Uterus (tissue), 4 donors: ENCODE data around the gene ZSCAN5B. TPM values are rescaled to one million over a fixed set of nuclear protein-coding genes. Genes with fewer than 3 reads are reported as not detected.
A peak's percentile ranks its signal among the peaks of the same experiment; 100 is the strongest.
"Not testable (repeated sequence)": the region's sequence is repeated elsewhere in the genome, so short reads cannot be mapped to it uniquely, and the experiment has no call there.

ENCODE experiments used
- DNase-seq, 2 donors: peaks; one replicate each; pipeline ENCODE4 v3.0.0-alpha.2; 2019 to 2020
- H3K27ac ChIP-seq, 2 donors: fragments of 200-600 bp; sonication (generic); 1 replicate in 1 of 2; 2 replicates in 1 of 2; pipeline ENCODE4 v1.5.1; 2016 to 2018
- H3K27me3 ChIP-seq, 2 donors: fragments of 200-600 bp; sonication (generic); one replicate each; pipeline ENCODE4 v1.5.1; 2018 to 2019; ENCODE audit warnings: control low read depth in 1 of 2
- H3K36me3 ChIP-seq, 2 donors: fragments of 200-600 bp; sonication (generic); one replicate each; pipeline ENCODE4 v1.5.1; 2019; ENCODE audit warnings: control low read depth in 1 of 2
- H3K4me1 ChIP-seq, 2 donors: fragments of 200-600 bp; sonication (generic); one replicate each; pipeline ENCODE4 v1.5.1; 2018 to 2019; ENCODE audit warnings: control low read depth in 1 of 2
- H3K4me3 ChIP-seq, 2 donors: fragments of 200-600 bp; sonication (generic); 1 replicate in 1 of 2; 2 replicates in 1 of 2; pipeline ENCODE4 v1.5.1; 2018 to 2019; ENCODE audit warnings: mild to moderate bottlenecking in 1 of 2
- H3K9me3 ChIP-seq, 2 donors: fragments of 200-600 bp; sonication (generic); one replicate each; pipeline ENCODE4 v1.5.1; 2019; ENCODE audit warnings: control low read depth in 1 of 2
- POLR2A ChIP-seq, 2 donors: fragments of 450-650 bp; IDR thresholded peaks; one replicate each; pipeline ENCODE4 v1.6.1; 2016; ENCODE audit warnings: antibody characterized with exemption in 2 of 2, mild to moderate bottlenecking in 1 of 2, moderate library complexity in 1 of 2
- intact Hi-C: fragments of 100-400 bp; cut with DNase I; formaldehyde crosslinking; loops from one replicate; pipeline ENCODE4 v1.15.1; 2023; ENCODE audit warnings: low total_unique reads
- total RNA-seq, 4 donors: library from RNA; depleted of rRNA in 3 of 4; stranded (reverse); fragments of >200 nt in 3 of 4; gene quantifications; one replicate each; pipeline versions ENCODE4 v1.1.0 to v1.2.4, GENCODE V29; 2014 to 2023
- TF ChIP-seq, protein P1 (sequence below), 4 experiments: fragments of 200-600 bp in 2 of 4; fragments of 450-650 bp in 2 of 4; sonication (generic) in 2 of 4; IDR thresholded peaks; one replicate each; pipeline ENCODE4 v1.5.1; 2016 to 2019; ENCODE audit warnings: antibody characterized with exemption in 4 of 4, mild to moderate bottlenecking in 2 of 4, moderate library complexity in 1 of 4
- donor health status: DM: yes; HTN: yes; CAD: no.

Gene ZSCAN5B
- total RNA-seq, 4 donors from 2014 or later = not detected

DNA sequence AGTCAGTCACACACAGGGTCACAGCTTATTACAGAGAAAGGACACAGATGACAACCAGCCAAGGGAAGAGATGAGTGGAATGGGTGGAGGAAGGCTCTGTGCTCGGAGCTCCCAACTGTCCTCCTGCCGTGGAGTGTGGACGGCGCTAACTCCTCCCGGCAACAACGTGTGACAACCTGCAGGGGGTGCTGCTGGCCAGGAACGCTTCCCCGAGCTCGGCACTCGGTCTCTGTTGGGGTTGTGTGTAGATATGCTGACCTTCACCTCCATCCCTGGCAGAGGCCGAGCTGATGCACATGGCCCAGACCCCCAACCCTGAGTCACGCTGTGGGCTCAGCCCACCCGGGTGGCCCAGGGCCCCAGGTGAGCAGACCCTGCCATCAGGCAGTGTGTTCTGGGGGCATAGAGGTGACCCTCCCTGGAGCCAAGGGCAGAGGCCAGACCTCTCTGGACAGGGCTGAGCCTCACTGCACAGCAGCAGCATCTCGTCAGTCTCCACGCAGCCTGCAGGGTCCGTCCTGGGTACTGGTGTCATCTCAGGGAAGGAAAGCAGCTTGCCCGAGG, 42.4 kb downstream of the ZSCAN5B start:
- no peak overlapping the region for H3K27ac ChIP-seq
- H3K27me3 ChIP-seq = no peaks in the 10 kb centered on the region
- no peaks in the 10 kb centered on the region for H3K9me3 ChIP-seq
- intact Hi-C loops = no loop called here
- no peak overlapping the region for H3K4me3 ChIP-seq
- H3K4me1 ChIP-seq = no peaks in the 10 kb centered on the region
- no peaks in the 10 kb centered on the region for H3K36me3 ChIP-seq
- no peak for DNase-seq
- TF ChIP-seq, protein P1, sequence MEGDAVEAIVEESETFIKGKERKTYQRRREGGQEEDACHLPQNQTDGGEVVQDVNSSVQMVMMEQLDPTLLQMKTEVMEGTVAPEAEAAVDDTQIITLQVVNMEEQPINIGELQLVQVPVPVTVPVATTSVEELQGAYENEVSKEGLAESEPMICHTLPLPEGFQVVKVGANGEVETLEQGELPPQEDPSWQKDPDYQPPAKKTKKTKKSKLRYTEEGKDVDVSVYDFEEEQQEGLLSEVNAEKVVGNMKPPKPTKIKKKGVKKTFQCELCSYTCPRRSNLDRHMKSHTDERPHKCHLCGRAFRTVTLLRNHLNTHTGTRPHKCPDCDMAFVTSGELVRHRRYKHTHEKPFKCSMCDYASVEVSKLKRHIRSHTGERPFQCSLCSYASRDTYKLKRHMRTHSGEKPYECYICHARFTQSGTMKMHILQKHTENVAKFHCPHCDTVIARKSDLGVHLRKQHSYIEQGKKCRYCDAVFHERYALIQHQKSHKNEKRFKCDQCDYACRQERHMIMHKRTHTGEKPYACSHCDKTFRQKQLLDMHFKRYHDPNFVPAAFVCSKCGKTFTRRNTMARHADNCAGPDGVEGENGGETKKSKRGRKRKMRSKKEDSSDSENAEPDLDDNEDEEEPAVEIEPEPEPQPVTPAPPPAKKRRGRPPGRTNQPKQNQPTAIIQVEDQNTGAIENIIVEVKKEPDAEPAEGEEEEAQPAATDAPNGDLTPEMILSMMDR (IDR thresholded peaks at IDR 0.05) = no peak
- no peak for TF ChIP-seq POLR2A (IDR thresholded peaks at IDR 0.05)

DNA sequence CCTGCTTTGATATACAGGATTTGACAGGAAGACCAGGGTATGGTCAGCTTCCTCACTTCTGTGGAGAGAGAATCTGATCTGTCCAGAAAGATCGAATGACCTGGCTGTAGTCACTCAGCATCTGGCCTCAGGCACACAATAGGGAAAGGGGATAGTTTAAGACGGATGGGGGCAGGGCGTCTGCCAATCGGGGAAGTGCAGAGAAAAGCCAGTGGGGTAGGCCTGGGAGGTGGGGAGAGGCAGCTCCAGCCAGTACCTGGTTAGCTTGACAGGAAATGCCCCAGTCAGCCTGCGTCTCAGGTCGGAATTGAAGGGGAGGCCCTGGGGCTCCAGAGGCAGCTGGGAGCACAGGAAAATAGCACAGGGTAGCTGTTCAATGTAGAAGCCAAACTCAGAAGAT, 44.1 kb downstream of the ZSCAN5B start:
- no peaks in the 10 kb centered on the region for H3K27me3 ChIP-seq
- no peaks in the 10 kb centered on the region for H3K36me3 ChIP-seq
- TF ChIP-seq POLR2A (IDR thresholded peaks at IDR 0.05) = no peak
- TF ChIP-seq, protein P1 (IDR thresholded peaks at IDR 0.05) = no peak
- H3K9me3 ChIP-seq = no peaks in the 10 kb centered on the region
- DNase-seq = no peak
- no peaks in the 10 kb centered on the region for H3K4me1 ChIP-seq
- peak overlapping the region in 1 of 2 donors; percentile 22 for H3K27ac ChIP-seq
- no peak overlapping the region for H3K4me3 ChIP-seq
- intact Hi-C loops = no loop called here

DNA sequence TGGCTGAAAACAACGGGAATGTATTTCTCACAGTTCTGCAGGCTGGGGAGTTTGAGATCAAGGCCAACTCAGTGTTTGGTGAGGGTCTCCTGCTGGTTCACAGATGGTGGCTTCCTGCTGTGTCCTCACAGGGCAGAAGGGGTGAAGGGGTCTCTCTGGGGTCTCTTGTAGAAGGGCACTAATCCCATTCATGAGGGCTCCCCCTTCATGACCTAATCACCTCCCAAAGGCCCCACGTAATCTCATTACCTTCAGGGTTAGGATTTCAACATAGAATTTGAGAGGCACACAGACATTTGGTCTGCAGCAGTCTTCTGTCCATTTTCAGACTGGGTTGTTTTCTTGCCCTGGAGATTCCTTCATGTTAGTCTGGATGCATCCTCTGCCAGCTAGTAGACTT, 44.9 kb downstream of the ZSCAN5B start:
- TF ChIP-seq, protein P1 (IDR thresholded peaks at IDR 0.05) = no peak
- no peak for TF ChIP-seq POLR2A (IDR thresholded peaks at IDR 0.05)
- no peak for DNase-seq
- H3K9me3 ChIP-seq = no peaks in the 10 kb centered on the region
- intact Hi-C loops = no loop called here
- H3K36me3 ChIP-seq = no peaks in the 10 kb centered on the region
- H3K4me1 ChIP-seq = no peaks in the 10 kb centered on the region
- no peak overlapping the region for H3K4me3 ChIP-seq
- no peak overlapping the region for H3K27ac ChIP-seq
- no peaks in the 10 kb centered on the region for H3K27me3 ChIP-seq

DNA sequence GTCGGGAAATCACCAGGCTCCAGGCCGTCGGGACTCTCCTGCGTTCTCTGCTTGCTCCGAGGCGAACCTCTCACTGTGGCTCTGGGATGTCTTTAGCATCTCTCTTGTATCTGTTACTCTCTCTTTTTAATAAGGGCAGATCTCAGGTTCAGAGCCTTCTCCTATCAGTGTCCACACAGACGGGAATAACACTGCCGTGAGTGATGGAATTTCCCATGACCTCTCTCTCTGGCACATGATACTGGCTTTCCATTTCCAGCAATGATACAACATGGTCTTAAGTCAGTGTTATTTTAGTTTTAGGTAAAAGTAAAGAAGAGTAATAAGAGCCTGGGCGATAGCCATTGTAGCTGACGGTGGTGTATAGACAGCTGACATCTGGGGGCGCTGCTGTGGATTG, 47.2 kb downstream of the ZSCAN5B start:
- H3K4me3 ChIP-seq = no peak overlapping the region
- intact Hi-C loops = no loop called here
- no peak overlapping the region for H3K27ac ChIP-seq
- H3K36me3 ChIP-seq = no peaks in the 10 kb centered on the region
- DNase-seq = no peak
- TF ChIP-seq, protein P1 (IDR thresholded peaks at IDR 0.05) = no peak
- no peak for TF ChIP-seq POLR2A (IDR thresholded peaks at IDR 0.05)
- H3K9me3 ChIP-seq = no peaks in the 10 kb centered on the region
- no peaks in the 10 kb centered on the region for H3K4me1 ChIP-seq
- H3K27me3 ChIP-seq = no peaks in the 10 kb centered on the region

DNA sequence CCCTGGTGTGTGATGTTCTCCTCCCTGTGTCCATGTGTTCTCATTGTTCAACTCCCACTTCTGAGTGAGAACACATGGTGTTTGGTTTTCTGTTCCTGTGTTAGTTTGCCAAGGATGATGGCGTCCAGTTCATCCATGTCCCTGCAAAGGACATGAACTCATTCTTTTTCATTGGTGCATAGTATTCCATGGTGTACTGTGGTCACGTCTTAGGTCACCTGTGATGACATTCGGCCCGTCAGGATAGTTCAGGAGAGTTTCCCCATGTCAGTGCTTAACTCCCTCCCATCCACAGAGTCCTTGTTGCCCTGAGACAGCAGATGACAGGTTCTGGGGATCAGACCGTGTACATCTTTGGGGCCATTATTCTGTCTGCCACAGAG, 47.9 kb downstream of the ZSCAN5B start:
- no peak for TF ChIP-seq POLR2A (IDR thresholded peaks at IDR 0.05)
- TF ChIP-seq, protein P1 (IDR thresholded peaks at IDR 0.05) = no peak

DNA sequence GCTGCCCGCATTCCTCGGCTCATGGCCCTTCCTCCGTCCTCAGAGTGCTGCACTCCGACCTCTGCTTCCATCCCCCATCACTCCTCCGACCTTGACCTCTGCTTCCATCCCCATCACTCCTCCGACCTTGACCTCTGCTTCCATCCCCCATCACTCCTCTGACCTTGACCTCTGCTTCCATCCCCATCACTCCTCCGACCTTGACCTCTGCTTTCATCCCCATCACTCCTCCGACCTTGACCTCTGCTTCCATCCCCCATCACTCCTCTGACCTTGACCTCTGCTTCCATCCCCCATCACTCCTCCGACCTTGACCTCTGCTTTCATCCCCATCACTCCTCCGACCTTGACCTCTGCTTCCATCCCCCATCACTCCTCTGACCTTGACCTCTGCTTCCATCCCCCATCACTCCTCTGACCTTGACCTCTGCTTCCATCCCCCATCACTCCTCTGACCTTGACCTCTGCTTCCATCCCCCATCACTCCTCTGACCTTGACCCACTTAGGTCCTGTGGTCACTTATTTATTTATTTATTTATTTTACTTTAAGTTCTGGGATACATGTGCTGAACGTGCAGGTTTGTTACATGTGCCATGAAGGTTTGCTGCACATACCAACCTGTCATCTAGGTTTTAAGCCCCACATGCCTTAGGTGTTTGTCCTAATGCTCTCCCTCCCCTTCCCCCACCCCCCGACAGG, 48.5 kb downstream of the ZSCAN5B start:
- intact Hi-C loops, H3K4me1 ChIP-seq, H3K4me3 ChIP-seq, H3K27me3 ChIP-seq, DNase-seq, H3K36me3 ChIP-seq, H3K27ac ChIP-seq, H3K9me3 ChIP-seq: not testable (repeated sequence)

More for the DNA sequence above, 47.9 kb downstream of the ZSCAN5B start:
- no peak for DNase-seq
- Histone ChIP-seq H3K4me3 (no peak overlapping the region), H3K27ac (no peak overlapping the region), H3K27me3 (no peaks in the 10 kb centered on the region), H3K4me1 (no peaks in the 10 kb centered on the region), H3K9me3 (no peaks in the 10 kb centered on the region), H3K36me3 (no peaks in the 10 kb centered on the region)
- intact Hi-C loops = no loop called here
